HepG2 (cell line): ENCODE data around the gene SFT2D1. TPM values are rescaled to one million over a fixed set of nuclear protein-coding genes. Genes with fewer than 3 reads are reported as not detected.
A peak's percentile ranks its signal among the peaks of the same experiment; 100 is the strongest.

Experiments used
- CEBPB ChIP-seq: IDR thresholded peaks from 2 replicates; pipeline ENCODE4 v1.6.1; 2011; ENCODE audit warnings: low read depth, low read length, improper control_type of control experiment, borderline replicate concordance
- JUND ChIP-seq: sonication (generic); formaldehyde crosslinking; IDR thresholded peaks from 2 replicates; pipeline ENCODE4 v1.8.0; 2022; ENCODE audit warnings: mild to moderate bottlenecking, missing genetic modification reagents
- MATR3 ChIP-seq: sonication (generic); formaldehyde crosslinking; IDR thresholded peaks from 2 replicates; pipeline ENCODE4 v1.4.0; 2020; ENCODE audit warnings: missing genetic modification reagents
- PRMT3 ChIP-seq: sonication (generic); formaldehyde crosslinking; IDR thresholded peaks from 2 replicates; pipeline ENCODE4 v1.8.1; 2022; ENCODE audit warnings: low read depth, mild to moderate bottlenecking, moderate library complexity, missing genetic modification reagents, borderline replicate concordance
- YEATS2 ChIP-seq: sonication (generic); formaldehyde crosslinking; IDR thresholded peaks from 2 replicates; pipeline ENCODE4 v1.4.0; 2020; ENCODE audit warnings: missing genetic modification reagents, borderline replicate concordance
- ZBTB42 ChIP-seq: sonication (generic); formaldehyde crosslinking; IDR thresholded peaks from 2 replicates; pipeline ENCODE4 v1.5.0; 2020; ENCODE audit warnings: mild to moderate bottlenecking, missing genetic modification reagents
- ZMYM4 ChIP-seq: sonication (generic); formaldehyde crosslinking; IDR thresholded peaks from 2 replicates; pipeline ENCODE4 v1.8.1; 2023; ENCODE audit warnings: mild to moderate bottlenecking, missing genetic modification reagents
- ZNF124 ChIP-seq: sonication (generic); formaldehyde crosslinking; IDR thresholded peaks from 2 replicates; pipeline ENCODE4 v1.4.0; 2020; ENCODE audit warnings: missing genetic modification reagents
- ZNF296 ChIP-seq: sonication (generic); formaldehyde crosslinking; conservative IDR thresholded peaks from 2 replicates; pipeline ENCODE4 v1.5.0; 2020; ENCODE audit warnings: mild to moderate bottlenecking, missing genetic modification reagents
- ZNF317 ChIP-seq: sonication (generic); formaldehyde crosslinking; IDR thresholded peaks from 2 replicates; pipeline ENCODE4 v1.5.0; 2020; ENCODE audit warnings: mild to moderate bottlenecking, missing genetic modification reagents
- ZNF563 ChIP-seq: sonication (generic); formaldehyde crosslinking; IDR thresholded peaks from 2 replicates; pipeline ENCODE4 v1.8.0; 2022; ENCODE audit warnings: mild to moderate bottlenecking, moderate library complexity, missing genetic modification reagents
- ZNF619 ChIP-seq: sonication (generic); formaldehyde crosslinking; IDR thresholded peaks from 2 replicates; pipeline ENCODE4 v1.4.0; 2020; ENCODE audit warnings: mild to moderate bottlenecking, missing genetic modification reagents
- ZNF678 ChIP-seq: sonication (generic); formaldehyde crosslinking; IDR thresholded peaks from 2 replicates; pipeline ENCODE4 v1.4.0; 2020; ENCODE audit warnings: mild to moderate bottlenecking, missing genetic modification reagents
- ZSCAN21 ChIP-seq: sonication (generic); formaldehyde crosslinking; IDR thresholded peaks from 2 replicates; pipeline ENCODE4 v1.8.0; 2022; ENCODE audit warnings: mild to moderate bottlenecking, missing genetic modification reagents, moderate library complexity, borderline replicate concordance
- polyA plus RNA-seq, 8 experiments: library from polyadenylated mRNA; depleted of rRNA in 3 of 8; stranded (reverse) in 7 of 8; unstranded in 1 of 8; fragments of >200 nt; fragmentation: Illumina TruSeq in 4 of 8; extraction: Trizol in 4 of 8; gene quantifications; 2 replicates each; pipeline versions ENCODE4 v1.2.1 to v1.2.3, GENCODE V29; 2011 to 2016; ENCODE audit warnings: low read depth in 4 of 8, missing spikeins in 1 of 8, mixed read lengths in 1 of 8; ENCODE audit not compliant: insufficient read depth in 1 of 8
- total RNA-seq, 5 experiments: library from RNA; depleted of rRNA; stranded (reverse); fragments of >200 nt; fragmentation: Illumina TruSeq; extraction: Trizol; gene quantifications; 2 replicates each; pipeline ENCODE4 v1.2.3, GENCODE V29; 2016; ENCODE audit warnings: low read depth in 1 of 5
- TF ChIP-seq, protein P1 (sequence below): sonication (generic); formaldehyde crosslinking; IDR thresholded peaks from 2 replicates; pipeline ENCODE4 v1.5.1; 2020; ENCODE audit warnings: mild to moderate bottlenecking, missing genetic modification reagents
- TF ChIP-seq, protein P2 (sequence below): sonication (generic); formaldehyde crosslinking; IDR thresholded peaks from 2 replicates; pipeline ENCODE4 v1.5.1; 2020; ENCODE audit warnings: mild to moderate bottlenecking, moderate library complexity, missing genetic modification reagents
- TF ChIP-seq, protein P3 (sequence below): sonication (generic); formaldehyde crosslinking; conservative IDR thresholded peaks from 2 replicates; pipeline ENCODE4 v1.4.0; 2020; ENCODE audit warnings: mild to moderate bottlenecking, missing genetic modification reagents, moderate library complexity
- TF ChIP-seq, protein P4 (sequence below): IDR thresholded peaks from 2 replicates; pipeline ENCODE4 v1.6.1; 2016; ENCODE audit warnings: missing compliant biosample characterization, missing genetic modification reagents, borderline replicate concordance
- TF ChIP-seq, protein P5 (sequence below): sonication (generic); formaldehyde crosslinking; IDR thresholded peaks from 2 replicates; pipeline ENCODE4 v1.4.0; 2020; ENCODE audit warnings: mild to moderate bottlenecking, missing genetic modification reagents

The SFT2D1 gene
- total and polyA plus RNA-seq, 2 of the 13 experiments (the other 11 are each of a cell fraction or from before 2014, with no cell fraction given), result 115 to 147 TPM

DNA sequence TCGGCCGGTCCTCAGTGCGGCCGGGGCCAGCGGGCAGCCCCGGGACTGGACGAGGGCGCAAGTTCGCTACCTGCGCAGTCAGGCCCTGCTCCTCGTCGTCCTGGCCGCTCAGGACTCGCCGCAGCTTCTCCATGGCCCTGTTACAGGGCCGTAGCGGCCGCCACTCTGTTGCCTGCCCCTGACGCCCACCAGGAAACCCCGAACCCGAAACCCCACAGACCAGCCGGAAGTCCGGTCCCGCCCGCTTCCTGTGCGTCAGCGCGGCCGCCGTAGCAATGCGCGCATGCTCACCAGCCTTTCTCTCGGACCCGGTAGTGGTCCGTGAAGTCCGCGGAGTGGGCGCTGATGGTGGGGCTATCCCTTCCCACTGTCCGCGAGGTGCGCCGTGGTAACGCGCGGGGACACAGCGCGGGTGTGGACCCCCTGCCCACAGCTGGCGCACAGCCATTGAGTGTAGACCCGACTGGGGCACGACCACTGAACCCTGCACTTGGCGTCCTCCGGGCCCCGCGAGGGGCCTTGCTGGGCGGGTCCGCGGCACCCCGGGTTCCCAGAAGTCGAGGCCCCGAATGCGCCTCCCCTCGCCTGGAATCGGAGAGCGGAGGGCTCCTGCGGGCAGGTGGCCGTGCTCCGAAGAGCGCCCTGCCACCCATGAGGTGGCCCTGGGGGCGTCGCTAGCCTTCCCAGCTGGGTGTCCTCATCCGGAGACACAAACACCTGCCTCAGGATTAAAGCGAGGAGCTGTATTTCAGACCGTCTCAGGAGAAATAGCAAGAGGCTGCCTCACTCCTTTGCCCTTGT is at the start of gene SFT2D1 (continued):
- TF ChIP-seq, protein P1, sequence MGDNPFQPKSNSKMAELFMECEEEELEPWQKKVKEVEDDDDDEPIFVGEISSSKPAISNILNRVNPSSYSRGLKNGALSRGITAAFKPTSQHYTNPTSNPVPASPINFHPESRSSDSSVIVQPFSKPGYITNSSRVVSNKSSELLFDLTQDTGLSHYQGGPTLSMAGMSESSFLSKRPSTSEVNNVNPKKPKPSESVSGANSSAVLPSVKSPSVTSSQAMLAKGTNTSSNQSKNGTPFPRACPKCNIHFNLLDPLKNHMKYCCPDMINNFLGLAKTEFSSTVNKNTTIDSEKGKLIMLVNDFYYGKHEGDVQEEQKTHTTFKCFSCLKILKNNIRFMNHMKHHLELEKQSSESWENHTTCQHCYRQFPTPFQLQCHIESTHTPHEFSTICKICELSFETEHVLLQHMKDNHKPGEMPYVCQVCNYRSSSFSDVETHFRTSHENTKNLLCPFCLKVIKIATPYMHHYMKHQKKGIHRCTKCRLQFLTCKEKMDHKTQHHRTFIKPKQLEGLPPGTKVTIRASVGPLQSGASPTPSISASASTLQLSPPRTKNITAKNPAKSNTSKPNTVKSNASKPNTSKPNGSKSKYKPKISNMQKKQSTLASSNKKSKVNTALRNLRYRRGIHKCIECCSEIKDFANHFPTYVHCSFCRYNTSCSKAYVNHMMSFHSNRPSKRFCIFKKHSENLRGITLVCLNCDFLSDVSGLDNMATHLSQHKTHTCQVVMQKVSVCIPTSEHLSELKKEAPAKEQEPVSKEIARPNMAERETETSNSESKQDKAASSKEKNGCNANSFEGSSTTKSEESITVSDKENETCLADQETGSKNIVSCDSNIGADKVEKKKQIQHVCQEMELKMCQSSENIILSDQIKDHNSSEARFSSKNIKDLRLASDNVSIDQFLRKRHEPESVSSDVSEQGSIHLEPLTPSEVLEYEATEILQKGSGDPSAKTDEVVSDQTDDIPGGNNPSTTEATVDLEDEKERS (CRISPR knock-in tag), result peak; percentile 99
- TF ChIP-seq ZBTB42 (peak; percentile 38; the same call in 1 of the 2 replicates), ZNF563 (CRISPR knock-in tag) (peak; percentile 91; the same call in 1 of the 2 replicates), CEBPB (no peak), ZNF124 (CRISPR knock-in tag) (peak; percentile 82; the same call in 1 of the 2 replicates), ZNF678 (CRISPR knock-in tag) (no peak), ZNF296 (CRISPR knock-in tag) (peak; percentile 87; the same call in 1 of the 2 replicates), ZMYM4 (CRISPR knock-in tag) (peak; percentile 88), ZNF317 (CRISPR knock-in tag) (peak; percentile 85), YEATS2 (peak; percentile 94), PRMT3 (CRISPR knock-in tag) (no peak), ZNF619 (peak; percentile 89), MATR3 (CRISPR knock-in tag) (no peak), ZSCAN21 (peak; percentile 86; the same call in 1 of the 2 replicates), JUND (CRISPR knock-in tag) (no peak; the same call in 1 of the 2 replicates)
- TF ChIP-seq, protein P2, sequence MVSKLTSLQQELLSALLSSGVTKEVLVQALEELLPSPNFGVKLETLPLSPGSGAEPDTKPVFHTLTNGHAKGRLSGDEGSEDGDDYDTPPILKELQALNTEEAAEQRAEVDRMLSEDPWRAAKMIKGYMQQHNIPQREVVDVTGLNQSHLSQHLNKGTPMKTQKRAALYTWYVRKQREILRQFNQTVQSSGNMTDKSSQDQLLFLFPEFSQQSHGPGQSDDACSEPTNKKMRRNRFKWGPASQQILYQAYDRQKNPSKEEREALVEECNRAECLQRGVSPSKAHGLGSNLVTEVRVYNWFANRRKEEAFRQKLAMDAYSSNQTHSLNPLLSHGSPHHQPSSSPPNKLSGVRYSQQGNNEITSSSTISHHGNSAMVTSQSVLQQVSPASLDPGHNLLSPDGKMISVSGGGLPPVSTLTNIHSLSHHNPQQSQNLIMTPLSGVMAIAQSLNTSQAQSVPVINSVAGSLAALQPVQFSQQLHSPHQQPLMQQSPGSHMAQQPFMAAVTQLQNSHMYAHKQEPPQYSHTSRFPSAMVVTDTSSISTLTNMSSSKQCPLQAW, result peak; percentile 98
- TF ChIP-seq, protein P3, sequence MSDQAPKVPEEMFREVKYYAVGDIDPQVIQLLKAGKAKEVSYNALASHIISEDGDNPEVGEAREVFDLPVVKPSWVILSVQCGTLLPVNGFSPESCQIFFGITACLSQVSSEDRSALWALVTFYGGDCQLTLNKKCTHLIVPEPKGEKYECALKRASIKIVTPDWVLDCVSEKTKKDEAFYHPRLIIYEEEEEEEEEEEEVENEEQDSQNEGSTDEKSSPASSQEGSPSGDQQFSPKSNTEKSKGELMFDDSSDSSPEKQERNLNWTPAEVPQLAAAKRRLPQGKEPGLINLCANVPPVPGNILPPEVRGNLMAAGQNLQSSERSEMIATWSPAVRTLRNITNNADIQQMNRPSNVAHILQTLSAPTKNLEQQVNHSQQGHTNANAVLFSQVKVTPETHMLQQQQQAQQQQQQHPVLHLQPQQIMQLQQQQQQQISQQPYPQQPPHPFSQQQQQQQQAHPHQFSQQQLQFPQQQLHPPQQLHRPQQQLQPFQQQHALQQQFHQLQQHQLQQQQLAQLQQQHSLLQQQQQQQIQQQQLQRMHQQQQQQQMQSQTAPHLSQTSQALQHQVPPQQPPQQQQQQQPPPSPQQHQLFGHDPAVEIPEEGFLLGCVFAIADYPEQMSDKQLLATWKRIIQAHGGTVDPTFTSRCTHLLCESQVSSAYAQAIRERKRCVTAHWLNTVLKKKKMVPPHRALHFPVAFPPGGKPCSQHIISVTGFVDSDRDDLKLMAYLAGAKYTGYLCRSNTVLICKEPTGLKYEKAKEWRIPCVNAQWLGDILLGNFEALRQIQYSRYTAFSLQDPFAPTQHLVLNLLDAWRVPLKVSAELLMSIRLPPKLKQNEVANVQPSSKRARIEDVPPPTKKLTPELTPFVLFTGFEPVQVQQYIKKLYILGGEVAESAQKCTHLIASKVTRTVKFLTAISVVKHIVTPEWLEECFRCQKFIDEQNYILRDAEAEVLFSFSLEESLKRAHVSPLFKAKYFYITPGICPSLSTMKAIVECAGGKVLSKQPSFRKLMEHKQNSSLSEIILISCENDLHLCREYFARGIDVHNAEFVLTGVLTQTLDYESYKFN (CRISPR knock-in tag), result peak; percentile 30
- TF ChIP-seq, protein P4, sequence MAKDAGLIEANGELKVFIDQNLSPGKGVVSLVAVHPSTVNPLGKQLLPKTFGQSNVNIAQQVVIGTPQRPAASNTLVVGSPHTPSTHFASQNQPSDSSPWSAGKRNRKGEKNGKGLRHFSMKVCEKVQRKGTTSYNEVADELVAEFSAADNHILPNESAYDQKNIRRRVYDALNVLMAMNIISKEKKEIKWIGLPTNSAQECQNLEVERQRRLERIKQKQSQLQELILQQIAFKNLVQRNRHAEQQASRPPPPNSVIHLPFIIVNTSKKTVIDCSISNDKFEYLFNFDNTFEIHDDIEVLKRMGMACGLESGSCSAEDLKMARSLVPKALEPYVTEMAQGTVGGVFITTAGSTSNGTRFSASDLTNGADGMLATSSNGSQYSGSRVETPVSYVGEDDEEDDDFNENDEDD (CRISPR knock-in tag), result peak; percentile 47; the same call in 1 of the 2 replicates
- TF ChIP-seq, protein P5, sequence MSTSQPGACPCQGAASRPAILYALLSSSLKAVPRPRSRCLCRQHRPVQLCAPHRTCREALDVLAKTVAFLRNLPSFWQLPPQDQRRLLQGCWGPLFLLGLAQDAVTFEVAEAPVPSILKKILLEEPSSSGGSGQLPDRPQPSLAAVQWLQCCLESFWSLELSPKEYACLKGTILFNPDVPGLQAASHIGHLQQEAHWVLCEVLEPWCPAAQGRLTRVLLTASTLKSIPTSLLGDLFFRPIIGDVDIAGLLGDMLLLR (CRISPR knock-in tag), result peak; percentile 94
